Measurements from ENCODE around the gene PPFIBP2. TPM values are rescaled to one million over a fixed set of nuclear protein-coding genes. Genes with fewer than 3 reads are reported as not detected.

Gene PPFIBP2
- total and polyA plus RNA-seq, 2 of the 13 experiments (the other 11 are each of a cell fraction or from before 2014, with no cell fraction given) = 15.0 to 52.5 TPM

DNA sequence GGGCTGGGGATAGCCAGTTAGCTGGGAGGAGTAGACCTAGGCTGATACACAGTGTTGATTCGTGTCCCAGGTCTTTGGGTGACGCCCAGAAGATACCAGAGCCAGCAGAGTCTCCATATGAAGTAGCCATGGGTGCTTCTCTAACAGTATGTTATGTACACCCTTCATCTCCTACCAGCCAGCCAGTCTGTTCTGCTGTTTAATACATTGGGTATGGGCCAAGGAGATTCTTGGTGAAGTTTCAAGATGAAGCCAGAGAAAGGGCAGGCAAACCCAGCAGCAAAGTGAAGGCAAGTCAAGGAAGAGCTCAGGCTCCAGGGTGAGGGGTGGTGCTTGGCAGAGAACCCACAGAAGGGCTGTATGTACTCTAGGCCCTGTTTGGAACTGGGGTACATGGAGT lies 56.4 kb downstream of the PPFIBP2 start (continued):
- TF ChIP-seq, protein P1, sequence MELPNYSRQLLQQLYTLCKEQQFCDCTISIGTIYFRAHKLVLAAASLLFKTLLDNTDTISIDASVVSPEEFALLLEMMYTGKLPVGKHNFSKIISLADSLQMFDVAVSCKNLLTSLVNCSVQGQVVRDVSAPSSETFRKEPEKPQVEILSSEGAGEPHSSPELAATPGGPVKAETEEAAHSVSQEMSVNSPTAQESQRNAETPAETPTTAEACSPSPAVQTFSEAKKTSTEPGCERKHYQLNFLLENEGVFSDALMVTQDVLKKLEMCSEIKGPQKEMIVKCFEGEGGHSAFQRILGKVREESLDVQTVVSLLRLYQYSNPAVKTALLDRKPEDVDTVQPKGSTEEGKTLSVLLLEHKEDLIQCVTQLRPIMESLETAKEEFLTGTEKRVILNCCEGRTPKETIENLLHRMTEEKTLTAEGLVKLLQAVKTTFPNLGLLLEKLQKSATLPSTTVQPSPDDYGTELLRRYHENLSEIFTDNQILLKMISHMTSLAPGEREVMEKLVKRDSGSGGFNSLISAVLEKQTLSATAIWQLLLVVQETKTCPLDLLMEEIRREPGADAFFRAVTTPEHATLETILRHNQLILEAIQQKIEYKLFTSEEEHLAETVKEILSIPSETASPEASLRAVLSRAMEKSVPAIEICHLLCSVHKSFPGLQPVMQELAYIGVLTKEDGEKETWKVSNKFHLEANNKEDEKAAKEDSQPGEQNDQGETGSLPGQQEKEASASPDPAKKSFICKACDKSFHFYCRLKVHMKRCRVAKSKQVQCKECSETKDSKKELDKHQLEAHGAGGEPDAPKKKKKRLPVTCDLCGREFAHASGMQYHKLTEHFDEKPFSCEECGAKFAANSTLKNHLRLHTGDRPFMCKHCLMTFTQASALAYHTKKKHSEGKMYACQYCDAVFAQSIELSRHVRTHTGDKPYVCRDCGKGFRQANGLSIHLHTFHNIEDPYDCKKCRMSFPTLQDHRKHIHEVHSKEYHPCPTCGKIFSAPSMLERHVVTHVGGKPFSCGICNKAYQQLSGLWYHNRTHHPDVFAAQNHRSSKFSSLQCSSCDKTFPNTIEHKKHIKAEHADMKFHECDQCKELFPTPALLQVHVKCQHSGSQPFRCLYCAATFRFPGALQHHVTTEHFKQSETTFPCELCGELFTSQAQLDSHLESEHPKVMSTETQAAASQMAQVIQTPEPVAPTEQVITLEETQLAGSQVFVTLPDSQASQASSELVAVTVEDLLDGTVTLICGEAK (IDR thresholded peaks at IDR 0.05) = no peak
- TF ChIP-seq, protein P1 (CRISPR knock-in tag; IDR thresholded peaks at IDR 0.05) = no peak
- TF ChIP-seq NFE2L2 (IDR thresholded peaks at IDR 0.05; ENCODE audit: low read length) (no peak), SRSF1 (optimal IDR thresholded peaks at IDR 0.05; ENCODE audit: low read depth, low read length) (no peak)
